Activated gamma-delta T cell (primary cell): ENCODE results near the gene UBA6.
"Not testable (repeated sequence)": the region's sequence is repeated elsewhere in the genome, so short reads cannot be mapped to it uniquely, and the experiment has no call there.

Experiments used
- DNase-seq: peaks from one replicate; lab custom pipeline; 2025; lab: John Stamatoyannopoulos, UW

UBA6 gene

GRCh38 chr4:67713529-67714247 is 12.7 kb upstream of the UBA6 start:
- no peak for DNase-seq

- no peak for DNase-seq
Measured at GRCh38 chr4:67712650-67713528, 11.9 kb upstream of the UBA6 start.

- DNase-seq: no peak
Measured at GRCh38 chr4:67712000-67712625, 11.2 kb upstream of the UBA6 start.

- DNase-seq: not testable (repeated sequence)
Measured at GRCh38 chr4:67706682-67707081, 5.7 kb upstream of the UBA6 start.

- no peak for DNase-seq
Measured at GRCh38 chr4:67704843-67705242, 3.9 kb upstream of the UBA6 start.

GRCh38 chr4:67702166-67702565 is 1.2 kb upstream of the UBA6 start:
- no peak for DNase-seq

- no peak for DNase-seq
Measured at GRCh38 chr4:67701517-67701850, 529 bp upstream of the UBA6 start.

GRCh38 chr4:67700116-67700737 is 728 bp downstream of the UBA6 start:
- DNase-seq: no peak

GRCh38 chr4:67699603-67700002 is 1.4 kb downstream of the UBA6 start:
- no peak for DNase-seq

GRCh38 chr4:67697860-67698687 is 2.9 kb downstream of the UBA6 start:
- DNase-seq: no peak

GRCh38 chr4:67696061-67696460 is 4.9 kb downstream of the UBA6 start:
- no peak for DNase-seq

GRCh38 chr4:67694662-67695061 is 6.3 kb downstream of the UBA6 start:
- DNase-seq: no peak

GRCh38 chr4:67691328-67691727 is 9.6 kb downstream of the UBA6 start:
- no peak for DNase-seq

- DNase-seq: no peak
Measured at GRCh38 chr4:67687636-67688035, 13.3 kb downstream of the UBA6 start.

- DNase-seq: no peak
Measured at GRCh38 chr4:67685532-67685859, 15.5 kb downstream of the UBA6 start.

- no peak for DNase-seq
Measured at GRCh38 chr4:67684839-67685531, 16.0 kb downstream of the UBA6 start.

- DNase-seq: no peak
Measured at GRCh38 chr4:67682266-67682665, 18.7 kb downstream of the UBA6 start.

GRCh38 chr4:67680581-67681222 is 20.3 kb downstream of the UBA6 start:
- DNase-seq: no peak

- DNase-seq: no peak
Measured at GRCh38 chr4:67678612-67679011, 22.3 kb downstream of the UBA6 start.

- no peak for DNase-seq
Measured at GRCh38 chr4:67674098-67674497, 26.9 kb downstream of the UBA6 start.

- DNase-seq: no peak
Measured at GRCh38 chr4:67668315-67668714, 32.6 kb downstream of the UBA6 start.
